H1 (cell line): ENCODE measurements around the gene CMSS1. TPM values are rescaled to one million over a fixed set of nuclear protein-coding genes. Genes with fewer than 3 reads are reported as not detected.

ENCODE experiments used
- BCL11A ChIP-seq, 2 experiments: IDR thresholded peaks; one replicate each; pipeline ENCODE4 v1.6.1; 2011; ENCODE audit warnings: low read depth in 2 of 2, low read length in 2 of 2, mild to moderate bottlenecking in 2 of 2
- CHD1 ChIP-seq: IDR thresholded peaks from 2 replicates; pipeline ENCODE4 v1.6.1; 2012; ENCODE audit warnings: low read depth, low read length, improper control_type of control experiment
- CHD7 ChIP-seq: fragments of 300-600 bp; sonication (generic); IDR thresholded peaks from 2 replicates; pipeline ENCODE4 v1.7.1; 2012; ENCODE audit warnings: low read length, moderate library complexity, mild to moderate bottlenecking, inconsistent platforms; ENCODE audit not compliant: insufficient replicate concordance
- FOSL1 ChIP-seq: IDR thresholded peaks from 2 replicates; pipeline ENCODE4 v1.6.1; 2011; ENCODE audit warnings: mild to moderate bottlenecking, low read depth, low read length, moderate library complexity; ENCODE audit not compliant: insufficient read depth
- RFX5 ChIP-seq: IDR thresholded peaks from 2 replicates; pipeline ENCODE4 v1.6.1; 2011; ENCODE audit warnings: low read depth, low read length, improper control_type of control experiment, borderline replicate concordance
- SP4 ChIP-seq: IDR thresholded peaks from 2 replicates; pipeline ENCODE4 v1.6.1; 2012; ENCODE audit warnings: low read length, inconsistent platforms
- SUZ12 ChIP-seq: fragments of 200-600 bp; sonication (generic); IDR thresholded peaks from 2 replicates; pipeline ENCODE4 v1.6.1; 2012; ENCODE audit warnings: mild to moderate bottlenecking, inconsistent platforms, low read length, moderate library complexity, mixed read lengths
- TCF12 ChIP-seq: IDR thresholded peaks from 2 replicates; pipeline ENCODE4 v1.6.1; 2011; ENCODE audit warnings: low read depth, mild to moderate bottlenecking, low read length
- USF2 ChIP-seq: IDR thresholded peaks from 2 replicates; pipeline ENCODE4 v1.6.1; 2011; ENCODE audit warnings: low read length, improper control_type of control experiment
- polyA plus RNA-seq, 7 experiments: library from polyadenylated mRNA; depleted of rRNA in 3 of 7; stranded (reverse) in 5 of 7; unstranded in 2 of 7; fragments of >200 nt in 5 of 7; fragments of 200-250 nt in 2 of 7; gene quantifications; 1 replicate in 5 of 7; 2 replicates in 1 of 7; 4 replicates in 1 of 7; pipeline versions ENCODE4 v1.2.1 to v1.2.3, GENCODE V29; 2011 to 2013; ENCODE audit warnings: missing spikeins in 2 of 7, mixed read lengths in 2 of 7
- total RNA-seq: library from RNA; stranded (reverse); fragmentation: NEBNext Ultra II Directional; extraction: Animal tissue kit (Norgen Biotek cat#: 25700); gene quantifications from 2 replicates; pipeline ENCODE4 v1.2.1, GENCODE V29; 2021

CMSS1 gene
- total and polyA plus RNA-seq, 2 of the 8 experiments (the other 6 are each of a cell fraction or from before 2014, with no cell fraction given) = 15.2 to 75.1 TPM

DNA sequence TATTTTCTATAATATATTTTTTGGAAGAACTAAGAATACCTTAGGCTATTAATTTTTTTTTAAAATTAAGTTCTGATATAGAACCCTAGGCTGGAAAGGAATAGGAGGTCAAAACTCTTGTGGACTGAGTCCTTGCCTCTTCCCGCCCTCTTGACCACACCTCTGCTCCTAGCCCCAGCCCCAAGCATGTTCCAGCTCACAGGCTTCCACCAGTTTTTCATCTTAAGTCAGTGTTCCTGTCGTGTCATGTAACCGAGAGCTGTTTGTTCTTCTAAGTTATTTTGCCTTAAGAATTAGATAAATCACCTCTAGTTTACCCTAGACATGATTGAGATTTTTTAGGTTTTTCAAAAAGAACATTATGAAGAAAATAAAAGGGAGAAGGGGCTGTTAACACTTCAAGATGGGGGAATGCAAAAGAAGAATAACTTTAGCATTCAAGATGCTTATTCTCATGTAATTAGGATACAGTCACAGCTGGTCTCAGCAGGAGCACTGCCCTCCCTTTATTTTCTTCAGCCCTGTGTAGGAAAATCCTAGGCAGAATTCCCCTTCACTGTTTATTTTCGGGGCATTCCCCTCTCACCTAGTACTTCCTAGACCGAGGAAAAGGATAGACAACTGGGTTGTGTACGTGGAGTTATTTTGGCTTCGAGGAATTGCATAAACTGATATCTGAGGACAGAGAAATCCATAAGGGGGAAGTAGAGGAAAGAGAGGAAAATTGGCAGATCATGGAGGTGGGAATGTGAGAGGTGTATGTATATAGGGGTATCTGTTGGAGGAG is 110.2 kb downstream of the CMSS1 start (continued):
- TF ChIP-seq CHD7 = peak; percentile 79
- TF ChIP-seq FOSL1 = no peak
- TF ChIP-seq SP4 = no peak
- TF ChIP-seq CHD1 = no peak
- no peak for TF ChIP-seq SUZ12
- TF ChIP-seq BCL11A (IDR thresholded peaks at IDR 0.05; ENCODE audit: low read depth in 2 of 2, low read length in 2 of 2) = no peak
- peak; percentile 97 for TF ChIP-seq TCF12
- no peak for TF ChIP-seq RFX5
- TF ChIP-seq USF2 = no peak
